ENCODE measurements around the gene TAOK1. TPM values are rescaled to one million over a fixed set of nuclear protein-coding genes. Genes with fewer than 3 reads are reported as not detected.

The TAOK1 gene
- total RNA-seq, 1 experiment from 2014 or later: 56.3 TPM

DNA sequence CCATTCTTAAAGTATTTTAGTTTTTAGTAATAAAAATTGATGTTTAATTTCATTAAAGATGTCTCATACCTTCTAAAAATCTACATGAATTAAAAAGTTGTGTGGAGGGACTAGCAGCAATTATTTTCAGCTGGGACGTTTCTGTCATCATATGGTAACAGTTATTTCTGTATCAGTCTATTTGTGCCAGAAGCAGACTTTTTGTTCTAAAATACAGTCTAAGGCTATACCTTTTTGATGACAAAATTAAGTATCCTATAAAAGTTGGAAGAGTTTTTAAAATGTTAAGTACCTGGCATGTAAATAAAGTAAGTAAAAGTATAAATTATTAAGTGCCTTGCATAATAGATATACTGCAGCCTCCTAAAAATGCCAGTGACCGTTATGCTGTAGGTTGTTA lies 5.9 kb downstream of the TAOK1 start:
- no peak overlapping the region for H2AFZ ChIP-seq (ENCODE audit: low read depth, low read length, poor library complexity, severe bottlenecking)
- H3K9ac ChIP-seq (ENCODE audit: low read length): no peak overlapping the region
- H3K27ac ChIP-seq (ENCODE audit: low read depth, low read length): no peak overlapping the region
- no peak overlapping the region for H3K4me2 ChIP-seq (ENCODE audit: low read length)
- no peak overlapping the region for H3K4me3 ChIP-seq (replicated peaks in 1 of 2; ENCODE audit: low read depth in 1 of 2, low read length in 2 of 2)
- peaks cover 5 to 7% of the 10 kb centered on the region in 2 experiments; a peak in 2 of 4 replicates for H3K36me3 ChIP-seq (ENCODE audit: control insufficient read depth in 1 of 2, insufficient read depth in 2 of 2, low read length in 2 of 2)
- intact Hi-C loops (cut with micrococcal nuclease): no loop called here
- no peaks in the 10 kb centered on the region for H3K27me3 ChIP-seq (ENCODE audit: insufficient read depth, low read length)
- no peak for ATAC-seq
- DNase-seq (ENCODE audit: low read depth, low spot score): no peak
- H3K4me1 ChIP-seq (ENCODE audit: control insufficient read depth in 1 of 2, insufficient read depth in 2 of 2, low read length in 2 of 2): peaks cover 3 to 5% of the 10 kb centered on the region in 2 experiments; a peak in 2 of 4 replicates
- no peak for TF ChIP-seq ZNF274 (IDR thresholded peaks at IDR 0.05; ENCODE audit: low read depth, low read length)
- TF ChIP-seq, protein P1, sequence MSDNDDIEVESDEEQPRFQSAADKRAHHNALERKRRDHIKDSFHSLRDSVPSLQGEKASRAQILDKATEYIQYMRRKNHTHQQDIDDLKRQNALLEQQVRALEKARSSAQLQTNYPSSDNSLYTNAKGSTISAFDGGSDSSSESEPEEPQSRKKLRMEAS (IDR thresholded peaks at IDR 0.05): no peak
- TF ChIP-seq, protein P2, sequence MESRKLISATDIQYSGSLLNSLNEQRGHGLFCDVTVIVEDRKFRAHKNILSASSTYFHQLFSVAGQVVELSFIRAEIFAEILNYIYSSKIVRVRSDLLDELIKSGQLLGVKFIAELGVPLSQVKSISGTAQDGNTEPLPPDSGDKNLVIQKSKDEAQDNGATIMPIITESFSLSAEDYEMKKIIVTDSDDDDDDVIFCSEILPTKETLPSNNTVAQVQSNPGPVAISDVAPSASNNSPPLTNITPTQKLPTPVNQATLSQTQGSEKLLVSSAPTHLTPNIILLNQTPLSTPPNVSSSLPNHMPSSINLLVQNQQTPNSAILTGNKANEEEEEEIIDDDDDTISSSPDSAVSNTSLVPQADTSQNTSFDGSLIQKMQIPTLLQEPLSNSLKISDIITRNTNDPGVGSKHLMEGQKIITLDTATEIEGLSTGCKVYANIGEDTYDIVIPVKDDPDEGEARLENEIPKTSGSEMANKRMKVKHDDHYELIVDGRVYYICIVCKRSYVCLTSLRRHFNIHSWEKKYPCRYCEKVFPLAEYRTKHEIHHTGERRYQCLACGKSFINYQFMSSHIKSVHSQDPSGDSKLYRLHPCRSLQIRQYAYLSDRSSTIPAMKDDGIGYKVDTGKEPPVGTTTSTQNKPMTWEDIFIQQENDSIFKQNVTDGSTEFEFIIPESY (IDR thresholded peaks at IDR 0.05; ENCODE audit: extremely low read depth, insufficient replicate concordance, low read length): no peak
- no peak for TF ChIP-seq CBX3 (IDR thresholded peaks at IDR 0.05; ENCODE audit: low read depth)
- TF ChIP-seq ELF1 (IDR thresholded peaks at IDR 0.05; ENCODE audit: borderline replicate concordance, low read depth): no peak
- TF ChIP-seq POLR2A (IDR thresholded peaks at IDR 0.05; ENCODE audit: borderline replicate concordance, extremely low read depth, insufficient read depth, insufficient read length): no peak
- no peak for TF ChIP-seq SRF (IDR thresholded peaks at IDR 0.05; ENCODE audit: low read depth)
- TF ChIP-seq EGR1 (IDR thresholded peaks at IDR 0.05; ENCODE audit: low read depth): no peak
- no peak for TF ChIP-seq JUND (IDR thresholded peaks at IDR 0.05)
- TF ChIP-seq, protein P3, sequence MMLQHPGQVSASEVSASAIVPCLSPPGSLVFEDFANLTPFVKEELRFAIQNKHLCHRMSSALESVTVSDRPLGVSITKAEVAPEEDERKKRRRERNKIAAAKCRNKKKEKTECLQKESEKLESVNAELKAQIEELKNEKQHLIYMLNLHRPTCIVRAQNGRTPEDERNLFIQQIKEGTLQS (IDR thresholded peaks at IDR 0.05): no peak
- TF ChIP-seq, protein P4, sequence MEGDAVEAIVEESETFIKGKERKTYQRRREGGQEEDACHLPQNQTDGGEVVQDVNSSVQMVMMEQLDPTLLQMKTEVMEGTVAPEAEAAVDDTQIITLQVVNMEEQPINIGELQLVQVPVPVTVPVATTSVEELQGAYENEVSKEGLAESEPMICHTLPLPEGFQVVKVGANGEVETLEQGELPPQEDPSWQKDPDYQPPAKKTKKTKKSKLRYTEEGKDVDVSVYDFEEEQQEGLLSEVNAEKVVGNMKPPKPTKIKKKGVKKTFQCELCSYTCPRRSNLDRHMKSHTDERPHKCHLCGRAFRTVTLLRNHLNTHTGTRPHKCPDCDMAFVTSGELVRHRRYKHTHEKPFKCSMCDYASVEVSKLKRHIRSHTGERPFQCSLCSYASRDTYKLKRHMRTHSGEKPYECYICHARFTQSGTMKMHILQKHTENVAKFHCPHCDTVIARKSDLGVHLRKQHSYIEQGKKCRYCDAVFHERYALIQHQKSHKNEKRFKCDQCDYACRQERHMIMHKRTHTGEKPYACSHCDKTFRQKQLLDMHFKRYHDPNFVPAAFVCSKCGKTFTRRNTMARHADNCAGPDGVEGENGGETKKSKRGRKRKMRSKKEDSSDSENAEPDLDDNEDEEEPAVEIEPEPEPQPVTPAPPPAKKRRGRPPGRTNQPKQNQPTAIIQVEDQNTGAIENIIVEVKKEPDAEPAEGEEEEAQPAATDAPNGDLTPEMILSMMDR (IDR thresholded peaks at IDR 0.05 in 2 of 3, conservative IDR thresholded peaks at IDR 0.05 in 1 of 3; ENCODE audit: borderline replicate concordance in 1 of 3, insufficient read depth in 1 of 3, low read depth in 2 of 3, low read length in 2 of 3): no peak
- TF ChIP-seq RAD21 (IDR thresholded peaks at IDR 0.05; ENCODE audit: low read depth): no peak
- no peak for TF ChIP-seq FOSL1 (IDR thresholded peaks at IDR 0.05; ENCODE audit: low read depth)
- TF ChIP-seq EZH2phosphoT487 (IDR thresholded peaks at IDR 0.05; ENCODE audit: borderline replicate concordance): no peak
- TF ChIP-seq TCF7L2 (IDR thresholded peaks at IDR 0.05; ENCODE audit: borderline replicate concordance, extremely low read depth, insufficient read depth, insufficient read length): no peak
- TF ChIP-seq YY1 (IDR thresholded peaks at IDR 0.05; ENCODE audit: extremely low read depth, insufficient replicate concordance, low read depth, low read length): no peak
- TF ChIP-seq POLR2AphosphoS5 (IDR thresholded peaks at IDR 0.05; ENCODE audit: low read depth, low read length): no peak
- no peak for TF ChIP-seq SIN3A (IDR thresholded peaks at IDR 0.05; ENCODE audit: low read depth)
- BruUV-seq (replicated peaks): no TSS peak
- ChIA-PET CTCF (no interaction called here), RAD21 (ENCODE audit: low non-redundant PET in 1 of 2, low total read pairs in 2 of 2, uncharacterized antibody in 2 of 2, unreplicated experiment in 2 of 2) (no interaction called here), POLR2A (no interaction called here)
- peaks cover 93% of the 10 kb centered on the region for H3K79me2 ChIP-seq (ENCODE audit: insufficient read depth, low read length)
- H4K20me1 ChIP-seq (ENCODE audit: insufficient read depth): peaks cover 3% of the 10 kb centered on the region; the same call in 1 of the 2 replicates
- H3K9me3 ChIP-seq (ENCODE audit: control insufficient read depth in 1 of 2, insufficient read depth in 1 of 2, low read depth in 1 of 2, low read length in 2 of 2): no peaks in the 10 kb centered on the region
- H3K9me2 ChIP-seq (ENCODE audit: insufficient read depth): no peaks in the 10 kb centered on the region

Data from HCT116 (cell line).